CD4-positive, alpha-beta T cell treated with Interleukin-17A for 4 hours (primary cell): ENCODE results near the gene KY.
"Not testable (repeated sequence)": the region's sequence is repeated elsewhere in the genome, so short reads cannot be mapped to it uniquely, and the experiment has no call there.

Source experiments
- DNase-seq: peaks from one replicate; pipeline ENCODE4 v3.0.0-alpha.2; 2020; ENCODE audit warnings: mixed read lengths

Gene KY

GRCh38 chr3:134598763-134599545 lies 51.9 kb downstream of the KY start:
- DNase-seq: no peak

GRCh38 chr3:134597390-134597970 lies 53.3 kb downstream of the KY start:
- no peak for DNase-seq

- DNase-seq: not testable (repeated sequence)
Measured at GRCh38 chr3:134594986-134595385, 55.8 kb downstream of the KY start.

- no peak for DNase-seq
Measured at GRCh38 chr3:134594331-134594741, 56.5 kb downstream of the KY start.

- DNase-seq: no peak
Measured at GRCh38 chr3:134592806-134593205, 58.0 kb downstream of the KY start.

GRCh38 chr3:134590766-134591165 lies 60.1 kb downstream of the KY start:
- DNase-seq: no peak

GRCh38 chr3:134579141-134579665 lies 71.6 kb downstream of the KY start:
- DNase-seq: no peak

GRCh38 chr3:134576831-134577230 lies 74.0 kb downstream of the KY start:
- no peak for DNase-seq

GRCh38 chr3:134576426-134576825 lies 74.4 kb downstream of the KY start:
- no peak for DNase-seq

GRCh38 chr3:134569899-134570298 lies 80.9 kb downstream of the KY start:
- DNase-seq: not testable (repeated sequence)

- DNase-seq: no peak
Measured at GRCh38 chr3:134568790-134569189, 82.0 kb downstream of the KY start.

GRCh38 chr3:134567605-134568004 lies 83.2 kb downstream of the KY start:
- DNase-seq: no peak

- no peak for DNase-seq
Measured at GRCh38 chr3:134564991-134565390, 85.8 kb downstream of the KY start.

GRCh38 chr3:134563601-134564000 lies 87.2 kb downstream of the KY start:
- DNase-seq: no peak

- no peak for DNase-seq
Measured at GRCh38 chr3:134562055-134562454, 88.8 kb downstream of the KY start.

GRCh38 chr3:134559591-134559990 lies 91.2 kb downstream of the KY start:
- no peak for DNase-seq
